Stimulated activated naive CD8-positive, alpha-beta T cell treated with anti-CD3 and anti-CD28 coated beads, Interleukin-15, Interleukin-2, amounts not matched to agents 100 U/mL and 50 U/mL, for 24 hours (primary cell): ENCODE results near the gene PCDHGC3.
A peak's percentile ranks its signal among the peaks of the same experiment; 100 is the strongest.

Experiments used
- ATAC-seq: fragments of 150-1000 bp; cut with Tn5 transposase; one replicate; pipeline ENCODE4 v1.10.0; 2021
- DNase-seq: peaks from one replicate; pipeline ENCODE4 v3.0.0; 2021

Gene PCDHGC3

DNA sequence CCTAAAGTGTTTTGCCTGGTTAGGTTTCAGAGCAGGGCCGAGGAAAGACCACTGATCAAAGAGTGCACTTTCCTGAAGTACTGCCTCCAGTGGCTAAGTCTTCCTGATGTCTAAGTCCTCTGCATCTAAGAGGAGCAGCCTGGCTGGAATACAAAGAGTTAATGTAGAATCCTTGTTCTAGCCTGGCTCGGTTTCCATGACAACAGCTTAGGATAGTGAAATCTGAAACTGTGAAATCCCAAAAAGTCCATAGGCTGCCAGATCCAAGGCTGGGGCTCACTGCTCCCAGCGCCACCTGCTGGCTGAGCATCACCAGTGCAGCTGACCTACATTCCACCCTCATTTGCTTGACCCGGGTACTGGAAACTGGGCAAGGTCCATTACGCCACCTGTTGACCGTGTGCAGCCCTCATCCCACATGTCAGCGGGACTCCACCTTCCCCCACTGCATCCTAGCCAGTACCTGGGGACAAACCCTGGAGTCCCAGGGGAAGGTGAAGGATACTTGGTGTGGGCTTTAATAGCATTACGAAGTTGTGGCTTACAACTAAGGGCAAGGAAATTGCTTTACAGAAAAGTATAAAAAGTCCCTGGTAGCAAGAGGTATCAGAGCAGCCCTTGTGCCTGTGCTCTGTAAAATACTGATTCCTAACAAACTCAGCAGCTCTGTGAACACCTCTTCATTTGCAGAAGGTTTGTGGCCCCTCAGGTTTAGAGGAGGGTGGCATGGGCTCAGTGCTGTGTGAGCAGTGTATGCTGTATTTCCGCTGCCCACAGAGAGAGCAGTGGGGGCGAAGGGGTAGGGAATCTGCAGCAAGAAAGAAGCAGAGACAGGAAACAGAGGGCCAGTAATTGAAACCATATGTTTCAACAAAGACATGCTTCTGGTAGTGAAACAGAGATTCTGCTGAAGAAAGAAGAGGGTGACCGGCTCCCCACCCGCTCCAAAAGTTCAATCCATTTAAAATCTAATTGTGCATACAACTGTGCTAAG, 49.1 kb downstream of the PCDHGC3 start:
- DNase-seq (peak; percentile 59), ATAC-seq (peak; percentile 70)

DNA sequence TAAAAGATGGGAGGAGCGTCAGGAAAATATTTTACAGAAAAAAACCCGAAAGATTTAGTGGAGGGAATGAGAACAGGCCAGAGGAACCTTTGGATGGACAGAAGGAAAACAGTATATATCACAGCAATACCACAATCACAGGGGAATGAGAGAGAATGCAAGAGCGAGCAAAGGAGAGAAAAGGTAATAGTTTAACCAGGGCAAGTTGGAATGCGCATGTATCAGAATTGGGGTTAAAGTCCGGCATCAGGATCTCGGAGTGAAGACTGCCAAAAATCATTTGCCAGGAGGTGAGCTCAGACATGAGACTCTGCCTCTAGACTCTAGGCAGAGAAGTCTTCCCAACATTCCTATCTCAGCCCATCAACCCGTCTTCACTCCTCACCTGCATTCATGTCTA, 49.9 kb downstream of the PCDHGC3 start:
- DNase-seq = no peak
- no peak for ATAC-seq

DNA sequence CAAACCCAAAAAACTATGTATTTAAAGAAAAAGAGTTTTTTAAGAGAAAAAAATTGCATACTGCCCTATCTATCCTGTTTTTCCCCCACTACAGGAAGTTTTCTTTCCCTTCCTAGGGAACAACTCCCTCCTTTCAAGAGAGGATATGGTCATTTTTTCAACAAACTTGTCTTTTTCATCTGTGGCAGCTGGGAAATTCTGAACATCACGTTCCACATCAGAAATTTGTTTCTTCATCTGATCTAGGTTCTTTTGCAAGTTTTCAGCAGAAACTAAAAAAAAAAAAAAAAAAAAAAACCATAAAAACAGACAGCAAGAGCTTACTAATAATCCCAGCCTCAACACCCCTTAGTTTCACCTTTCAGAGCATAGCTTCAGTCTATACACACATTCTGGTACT, 51.7 kb downstream of the PCDHGC3 start:
- ATAC-seq (no peak), DNase-seq (no peak)
